Loucy (cell line): ENCODE data around the gene PDZD7.
A peak's percentile ranks its signal among the peaks of the same experiment; 100 is the strongest.

Source experiments
- H2AFZ ChIP-seq: fragments of 200-600 bp; sonication (generic); 2 replicates; pipeline ENCODE4 v1.6.0; 2016; ENCODE audit warnings: antibody characterized with exemption, mild to moderate bottlenecking, low read length, moderate library complexity
- H3F3A ChIP-seq: fragments of 200-600 bp; 2 replicates; pipeline ENCODE4 v1.6.0; 2016; ENCODE audit warnings: antibody characterized with exemption, low read depth, mild to moderate bottlenecking
- H3K27me3 ChIP-seq: fragments of 200-600 bp; sonication (generic); 2 replicates; pipeline ENCODE4 v1.6.1; 2014; ENCODE audit warnings: low read length, mild to moderate bottlenecking; ENCODE audit not compliant: insufficient read depth, poor library complexity, severe bottlenecking
- H3K36me3 ChIP-seq: fragments of 200-600 bp; sonication (generic); 2 replicates; pipeline ENCODE4 v1.6.1; 2016; ENCODE audit warnings: low read length; ENCODE audit not compliant: insufficient read depth
- H3K4me1 ChIP-seq: fragments of 200-600 bp; sonication (generic); 2 replicates; pipeline ENCODE4 v1.5.1; 2014; ENCODE audit warnings: low read length, mild to moderate bottlenecking; ENCODE audit not compliant: insufficient read depth, poor library complexity, severe bottlenecking
- H3K4me2 ChIP-seq: fragments of 200-600 bp; sonication (generic); 2 replicates; pipeline ENCODE4 v1.6.0; 2014; ENCODE audit warnings: antibody characterized with exemption, low read length, low read depth, mild to moderate bottlenecking; ENCODE audit not compliant: poor library complexity, severe bottlenecking
- H3K4me3 ChIP-seq: fragments of 200-600 bp; sonication (generic); 2 replicates; pipeline ENCODE4 v1.5.1; 2014; ENCODE audit warnings: low read length, mild to moderate bottlenecking, mixed read lengths; ENCODE audit not compliant: poor library complexity, severe bottlenecking
- H3K79me2 ChIP-seq: fragments of 200-600 bp; sonication (generic); 2 replicates; pipeline ENCODE4 v1.6.1; 2014; ENCODE audit warnings: low read length; ENCODE audit not compliant: insufficient read depth
- H3K9ac ChIP-seq: fragments of 200-600 bp; sonication (generic); 2 replicates; pipeline ENCODE4 v1.6.0; 2014; ENCODE audit warnings: mild to moderate bottlenecking, low read depth, low read length, moderate library complexity; ENCODE audit not compliant: poor library complexity, severe bottlenecking
- H3K9me2 ChIP-seq: fragments of 200-600 bp; sonication (generic); replicated peaks from 2 replicates; pipeline ENCODE4 v1.6.1; 2016; ENCODE audit warnings: low read depth, low read length, mixed read lengths
- H3K9me3 ChIP-seq: fragments of 200-600 bp; sonication (generic); 2 replicates; pipeline ENCODE4 v1.6.1; 2014; ENCODE audit warnings: mild to moderate bottlenecking, antibody characterized with exemption, low read length, low read depth; ENCODE audit not compliant: insufficient read depth
- H4K20me1 ChIP-seq: fragments of 200-600 bp; sonication (generic); 2 replicates; pipeline ENCODE4 v1.6.0; 2014; ENCODE audit warnings: antibody characterized with exemption, low read length, mild to moderate bottlenecking; ENCODE audit not compliant: insufficient read depth, poor library complexity, severe bottlenecking
- EZH2phosphoT487 ChIP-seq: fragments of 200-600 bp; IDR thresholded peaks from 2 replicates; pipeline ENCODE4 v1.6.1; 2018; ENCODE audit warnings: antibody characterized with exemption, mild to moderate bottlenecking, moderate library complexity, borderline replicate concordance
- TF ChIP-seq, protein P1 (sequence below): fragments of 200-600 bp; sonication (generic); conservative IDR thresholded peaks from 2 replicates; pipeline ENCODE4 v1.5.1; 2014; ENCODE audit warnings: mild to moderate bottlenecking, antibody characterized with exemption, low read length

The PDZD7 gene

DNA sequence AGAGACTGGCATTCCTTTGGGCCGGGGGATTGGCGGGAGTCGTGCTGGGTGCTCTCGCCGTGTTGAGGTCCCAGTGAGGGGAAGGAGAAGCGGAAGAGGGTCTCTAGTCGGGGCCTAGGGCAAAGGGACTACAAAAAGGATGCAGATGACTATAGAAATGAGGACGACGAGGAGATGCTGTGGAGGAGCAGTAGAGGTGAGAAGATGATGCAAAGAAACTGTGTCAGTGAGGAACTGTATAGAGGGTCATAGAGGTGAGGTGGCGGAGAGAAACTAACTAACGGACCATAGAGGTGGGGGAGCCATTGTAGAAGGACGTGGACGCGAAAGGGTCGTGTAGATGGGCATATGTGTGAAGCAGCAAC is 43.3 kb downstream of the PDZD7 start:
- H3K27me3 ChIP-seq, result no peaks in the 10 kb centered on the region
- TF ChIP-seq, protein P1, sequence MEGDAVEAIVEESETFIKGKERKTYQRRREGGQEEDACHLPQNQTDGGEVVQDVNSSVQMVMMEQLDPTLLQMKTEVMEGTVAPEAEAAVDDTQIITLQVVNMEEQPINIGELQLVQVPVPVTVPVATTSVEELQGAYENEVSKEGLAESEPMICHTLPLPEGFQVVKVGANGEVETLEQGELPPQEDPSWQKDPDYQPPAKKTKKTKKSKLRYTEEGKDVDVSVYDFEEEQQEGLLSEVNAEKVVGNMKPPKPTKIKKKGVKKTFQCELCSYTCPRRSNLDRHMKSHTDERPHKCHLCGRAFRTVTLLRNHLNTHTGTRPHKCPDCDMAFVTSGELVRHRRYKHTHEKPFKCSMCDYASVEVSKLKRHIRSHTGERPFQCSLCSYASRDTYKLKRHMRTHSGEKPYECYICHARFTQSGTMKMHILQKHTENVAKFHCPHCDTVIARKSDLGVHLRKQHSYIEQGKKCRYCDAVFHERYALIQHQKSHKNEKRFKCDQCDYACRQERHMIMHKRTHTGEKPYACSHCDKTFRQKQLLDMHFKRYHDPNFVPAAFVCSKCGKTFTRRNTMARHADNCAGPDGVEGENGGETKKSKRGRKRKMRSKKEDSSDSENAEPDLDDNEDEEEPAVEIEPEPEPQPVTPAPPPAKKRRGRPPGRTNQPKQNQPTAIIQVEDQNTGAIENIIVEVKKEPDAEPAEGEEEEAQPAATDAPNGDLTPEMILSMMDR, result no peak
- no peak for TF ChIP-seq EZH2phosphoT487
- peak overlapping the region; percentile 89 for H3K4me2 ChIP-seq
- H3K36me3 ChIP-seq, result peaks cover 12% of the 10 kb centered on the region; the same call in 1 of the 2 replicates
- H4K20me1 ChIP-seq, result peaks cover 23% of the 10 kb centered on the region
- peak overlapping the region; percentile 93 for H3K9ac ChIP-seq
- H3F3A ChIP-seq, result no peaks in the 10 kb centered on the region
- peaks cover 51% of the 10 kb centered on the region for H3K79me2 ChIP-seq
- peak overlapping the region; percentile 99 for H2AFZ ChIP-seq
- peaks cover 33% of the 10 kb centered on the region for H3K4me1 ChIP-seq
- H3K9me3 ChIP-seq, result no peaks in the 10 kb centered on the region
- H3K4me3 ChIP-seq, result peak overlapping the region; percentile 99
- H3K9me2 ChIP-seq, result no peaks in the 10 kb centered on the region

DNA sequence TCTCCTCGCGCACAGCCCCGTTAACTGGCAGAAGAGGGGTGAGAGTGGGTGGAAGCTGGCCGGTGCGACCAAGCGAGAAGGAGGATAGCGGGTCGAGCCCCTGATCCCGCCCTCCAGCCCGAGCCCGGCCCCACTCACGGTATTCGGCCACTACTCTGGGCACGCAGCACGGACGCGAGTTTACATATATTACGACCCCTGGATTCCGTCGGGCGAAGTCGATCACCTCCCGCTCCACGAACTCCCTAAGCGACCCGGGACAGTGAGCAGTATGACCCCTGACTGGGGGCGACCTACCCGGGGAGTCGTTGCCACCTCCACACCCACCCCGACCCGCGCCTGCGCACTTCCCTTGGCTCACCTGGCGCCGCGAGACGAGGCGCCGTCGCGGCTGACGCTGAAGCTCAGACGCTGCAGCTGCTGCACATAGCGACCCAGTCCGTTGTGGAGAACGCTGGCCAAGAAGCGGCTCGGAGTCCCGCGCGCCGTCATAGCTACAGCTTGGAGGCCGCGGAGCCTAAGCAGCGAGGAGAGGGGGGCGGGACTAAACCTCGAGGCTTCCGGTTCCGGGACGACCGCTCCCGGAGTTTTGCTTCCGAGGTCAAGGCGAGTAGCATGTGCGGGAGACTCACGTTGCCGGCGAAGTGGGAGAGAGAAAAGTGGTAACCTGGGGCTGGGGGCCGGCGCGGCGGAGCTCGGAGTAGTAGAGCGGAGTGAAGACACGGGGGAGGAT is 43.8 kb downstream of the PDZD7 start, which contains the start of the genes MRPL43 and TWNK:
Gene MRPL43, minus strand, starts transcription at position 546 of the 733 bp plus-strand sequence. Its CDS starts 54 bp downstream, at position 492.
Gene TWNK, plus strand, starts transcription at position 592 of the 733 bp plus-strand sequence. CDS start 668 bp downstream, outside the sequence.
- Histone ChIP-seq H3K9me3 (no peaks in the 10 kb centered on the region), H3K4me2 (peak within 1 kb of the TSS; percentile 89), H3K9me2 (no peaks in the 10 kb centered on the region), H3F3A (no peaks in the 10 kb centered on the region), H3K27me3 (no peaks in the 10 kb centered on the region), H3K9ac (peak within 1 kb of the TSS; percentile 93), H2AFZ (peak within 1 kb of the TSS; percentile 99), H4K20me1 (peaks cover 23% of the 10 kb centered on the region), H3K4me1 (peaks cover 33% of the 10 kb centered on the region), H3K4me3 (peak within 1 kb of the TSS; percentile 99), H3K36me3 (peaks cover 12% of the 10 kb centered on the region; the same call in 1 of the 2 replicates), H3K79me2 (peaks cover 51% of the 10 kb centered on the region)
- TF ChIP-seq, protein P1, result no peak
- no peak for TF ChIP-seq EZH2phosphoT487

DNA sequence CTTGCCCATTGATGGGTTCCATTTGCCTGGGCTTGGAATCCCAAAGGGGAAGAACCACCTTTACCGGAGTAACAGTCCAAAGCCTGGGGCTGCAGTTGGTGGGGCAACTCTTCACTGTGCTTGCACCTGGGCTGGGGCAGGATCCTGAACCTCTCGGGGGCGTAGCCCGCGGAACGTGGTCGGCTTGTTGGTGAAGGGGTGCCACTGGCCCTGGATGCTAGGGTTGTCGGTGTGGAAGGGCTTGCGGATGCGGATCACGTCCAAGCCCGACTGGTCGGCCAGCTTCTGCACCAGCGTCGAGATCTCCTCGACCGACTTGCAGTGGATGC is 44.3 kb downstream of the PDZD7 start:
- Histone ChIP-seq H3K79me2 (peaks cover 51% of the 10 kb centered on the region), H3K36me3 (peaks cover 12% of the 10 kb centered on the region; the same call in 1 of the 2 replicates)
- no peak for TF ChIP-seq EZH2phosphoT487
- TF ChIP-seq, protein P1, result no peak

More for the DNA sequence above, 44.3 kb downstream of the PDZD7 start:
- no peaks in the 10 kb centered on the region for H3K9me2 ChIP-seq
- H3K4me1 ChIP-seq, result peaks cover 33% of the 10 kb centered on the region
- H3K4me3 ChIP-seq, result peak overlapping the region; percentile 99
- H3K4me2 ChIP-seq, result peak overlapping the region; percentile 89
- peak overlapping the region; percentile 99; the same call in 1 of the 2 replicates for H2AFZ ChIP-seq
- H3K27me3 ChIP-seq, result no peaks in the 10 kb centered on the region
- peaks cover 23% of the 10 kb centered on the region for H4K20me1 ChIP-seq
- H3K9ac ChIP-seq, result peak overlapping the region; percentile 93
- no peaks in the 10 kb centered on the region for H3F3A ChIP-seq
- no peaks in the 10 kb centered on the region for H3K9me3 ChIP-seq
